ENCODE results near the gene NCOA1.

- no peak for TF ChIP-seq CTCF (IDR thresholded peaks at IDR 0.05)
- no peak for TF ChIP-seq RFX5 (IDR thresholded peaks at IDR 0.05; ENCODE audit: low read length)
- TF ChIP-seq PBX3 (IDR thresholded peaks at IDR 0.05) = no peak
- TF ChIP-seq MEF2A (IDR thresholded peaks at IDR 0.05; ENCODE audit: borderline replicate concordance, low read depth) = no peak
- TF ChIP-seq USF2 (IDR thresholded peaks at IDR 0.05; ENCODE audit: borderline replicate concordance, low read depth, low read length) = no peak
- no peak for TF ChIP-seq REST (IDR thresholded peaks at IDR 0.05; ENCODE audit: low read depth, low read length)
- TF ChIP-seq TAF1 (IDR thresholded peaks at IDR 0.05; ENCODE audit: borderline replicate concordance, low read depth, low read length) = no peak
- no peak for TF ChIP-seq EZH2phosphoT487 (IDR thresholded peaks at IDR 0.05; ENCODE audit: borderline replicate concordance, low read depth)
- no peak for TF ChIP-seq ZBTB33 (IDR thresholded peaks at IDR 0.05; ENCODE audit: borderline replicate concordance, low read depth)
- TF ChIP-seq POLR2AphosphoS5 (IDR thresholded peaks at IDR 0.05; ENCODE audit: low read depth, low read length) = no peak
These were observed 200.8 kb downstream of the NCOA1 start for GRCh38 chr2:24691806-24692205.
